Ovary (tissue), 3 donors: ENCODE results near the gene PGBD4.

Experiments
- CTCF ChIP-seq, 3 donors: fragments of 450-650 bp in 2 of 3; fragments of 200-600 bp in 1 of 3; IDR thresholded peaks; one replicate each; pipeline versions ENCODE4 v1.5.1 to v1.8.0; 2016 to 2022; ENCODE audit warnings: antibody characterized with exemption in 3 of 3, mild to moderate bottlenecking in 1 of 3
- EP300 ChIP-seq: sonication (generic); formaldehyde crosslinking; IDR thresholded peaks from one replicate; pipeline ENCODE4 v1.6.1; 2017; ENCODE audit warnings: antibody characterized with exemption
- donor health status: DM: no; HTN: no; CAD: no.

- TF ChIP-seq EP300, result no peak
- no peak for TF ChIP-seq CTCF (IDR thresholded peaks at IDR 0.05)
These were observed 41.9 kb upstream of the PGBD4 start for GRCh38 chr15:34059946-34060345.
